HG03139 (cell line): ENCODE measurements around the gene PRTN3.

Experiments
- ATAC-seq: cut with Tn5 transposase; IDR thresholded peaks from one replicate; pipeline ENCODE4 v1.9.1; 2021; ENCODE audit not compliant: unreplicated experiment

Gene PRTN3, protein sequence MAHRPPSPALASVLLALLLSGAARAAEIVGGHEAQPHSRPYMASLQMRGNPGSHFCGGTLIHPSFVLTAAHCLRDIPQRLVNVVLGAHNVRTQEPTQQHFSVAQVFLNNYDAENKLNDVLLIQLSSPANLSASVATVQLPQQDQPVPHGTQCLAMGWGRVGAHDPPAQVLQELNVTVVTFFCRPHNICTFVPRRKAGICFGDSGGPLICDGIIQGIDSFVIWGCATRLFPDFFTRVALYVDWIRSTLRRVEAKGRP

DNA sequence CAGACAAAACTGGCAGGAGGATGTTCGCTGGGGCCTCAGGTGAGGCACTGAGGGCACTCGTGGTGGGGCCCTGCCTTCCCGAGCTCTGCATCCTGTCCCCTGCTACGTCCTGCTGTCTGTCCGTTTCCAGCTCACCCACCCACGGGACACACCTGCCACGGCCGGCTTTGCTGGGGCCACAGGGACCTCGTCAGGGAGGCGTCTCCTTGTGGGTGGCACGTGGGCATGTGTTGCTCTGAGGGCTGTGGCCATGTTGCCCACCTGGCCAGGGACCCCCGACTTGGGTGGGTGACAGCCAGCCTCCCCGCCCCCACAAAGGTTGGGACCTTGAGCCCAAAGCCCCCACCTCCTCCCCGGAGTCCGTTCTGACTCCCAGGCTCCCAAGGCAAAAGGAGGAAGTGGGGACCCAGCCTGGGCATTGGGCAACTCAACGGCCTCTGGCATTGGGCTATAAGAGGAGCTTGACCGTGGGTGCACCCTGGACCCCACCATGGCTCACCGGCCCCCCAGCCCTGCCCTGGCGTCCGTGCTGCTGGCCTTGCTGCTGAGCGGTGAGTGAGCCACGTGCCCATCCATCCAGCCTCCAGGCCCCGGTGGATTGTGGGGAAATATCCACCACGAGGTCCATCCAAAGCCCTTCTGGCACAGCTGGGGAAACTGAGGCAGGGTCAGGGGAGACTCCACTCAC lies at the start of gene PRTN3:
Gene PRTN3, plus strand, starts transcription at position 481 of the 688 bp plus-strand sequence. Its CDS starts 10 bp downstream, at position 491.
- ATAC-seq = no peak

DNA sequence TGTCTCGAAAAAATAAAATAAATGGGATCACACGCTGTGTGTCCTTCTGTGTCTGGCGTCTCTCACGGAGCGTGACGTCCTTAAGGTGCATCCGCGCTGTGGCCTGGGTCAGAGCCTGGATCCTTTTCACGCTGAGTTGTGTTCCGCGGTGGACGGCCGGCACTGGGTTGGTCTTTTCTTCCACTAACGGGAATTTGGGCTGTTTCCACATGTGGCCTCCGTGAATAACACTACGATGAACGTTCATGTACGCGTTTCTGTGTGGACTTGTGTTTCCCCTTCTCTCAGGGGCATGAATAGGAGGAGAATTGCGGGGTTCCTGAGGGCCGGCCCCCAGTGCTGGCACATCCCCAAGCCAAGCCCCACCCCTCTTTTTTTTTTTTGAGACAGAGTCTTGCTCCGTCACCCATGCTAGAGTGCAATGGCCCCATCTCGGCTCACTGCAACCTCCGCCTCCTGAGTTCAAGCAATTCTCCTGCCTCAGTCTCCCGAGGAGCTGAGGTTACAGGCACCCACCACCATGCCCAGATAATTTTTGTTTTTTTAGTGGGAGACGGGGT lies 49.7 kb upstream of the PRTN3 start:
- ATAC-seq = no peak

DNA sequence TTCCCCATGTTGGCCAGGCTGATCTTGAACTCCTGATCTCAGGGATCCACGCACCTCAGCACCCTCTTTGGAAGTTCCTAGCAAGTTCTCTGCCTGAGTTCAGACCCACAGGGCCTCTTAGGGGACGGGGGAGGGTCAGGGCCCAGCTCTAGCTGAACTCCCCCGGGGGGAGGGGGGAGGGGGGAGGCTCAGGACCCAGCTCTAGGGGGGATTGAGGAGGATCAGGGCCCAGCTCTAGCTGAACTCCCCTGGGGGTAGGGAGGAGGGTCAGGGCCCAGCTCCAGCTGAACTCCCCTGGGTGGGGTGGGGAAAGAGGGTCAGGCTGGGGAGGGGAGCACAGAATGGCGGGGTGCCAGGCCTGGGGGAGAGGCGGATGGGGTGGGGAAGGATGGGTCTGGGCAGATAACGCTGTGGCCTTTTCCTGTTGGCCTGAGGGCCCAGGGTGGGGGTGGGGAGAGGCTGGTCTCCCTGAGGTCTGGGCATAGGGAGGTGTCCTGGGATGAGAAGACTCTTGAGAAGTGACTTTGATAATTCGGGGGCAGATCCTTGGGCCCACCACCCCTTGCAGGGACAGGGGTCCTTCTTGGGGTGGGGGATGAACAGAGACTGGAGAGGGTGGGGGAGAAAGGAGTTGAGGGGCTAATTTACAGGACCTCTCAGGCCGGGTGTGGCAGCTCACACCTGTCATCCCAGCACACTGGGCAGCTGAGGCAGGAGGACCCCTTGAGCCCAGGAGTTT lies 49.1 kb upstream of the PRTN3 start:
- ATAC-seq = no peak

DNA sequence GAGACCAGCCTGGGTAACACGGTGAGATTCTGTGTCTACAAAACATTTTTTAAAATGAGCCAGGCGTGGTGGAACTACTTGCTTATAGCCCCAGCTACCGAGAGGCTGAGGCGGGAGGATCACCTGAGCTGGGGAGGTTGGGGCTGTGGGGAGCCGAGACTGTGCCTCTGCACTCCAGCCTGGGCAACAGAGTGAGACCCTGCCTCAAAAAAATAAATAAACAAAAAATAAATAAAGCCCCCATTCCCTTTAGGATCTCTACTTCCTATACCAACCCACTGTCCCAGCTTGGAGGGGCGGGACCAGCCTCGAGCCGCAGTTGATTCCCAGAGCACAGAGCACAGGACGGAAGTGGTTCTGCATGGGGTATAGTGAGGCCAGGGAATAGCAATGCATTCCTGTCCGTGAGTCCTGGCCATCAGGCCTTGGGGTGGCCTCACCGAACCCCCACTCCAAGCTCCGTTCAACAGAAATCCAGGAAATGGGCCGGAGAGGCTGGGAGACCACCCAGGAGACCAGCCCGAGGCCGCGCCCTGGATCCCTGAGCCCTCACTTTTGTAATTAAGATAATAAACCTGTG lies 48.4 kb upstream of the PRTN3 start:
- no peak for ATAC-seq

DNA sequence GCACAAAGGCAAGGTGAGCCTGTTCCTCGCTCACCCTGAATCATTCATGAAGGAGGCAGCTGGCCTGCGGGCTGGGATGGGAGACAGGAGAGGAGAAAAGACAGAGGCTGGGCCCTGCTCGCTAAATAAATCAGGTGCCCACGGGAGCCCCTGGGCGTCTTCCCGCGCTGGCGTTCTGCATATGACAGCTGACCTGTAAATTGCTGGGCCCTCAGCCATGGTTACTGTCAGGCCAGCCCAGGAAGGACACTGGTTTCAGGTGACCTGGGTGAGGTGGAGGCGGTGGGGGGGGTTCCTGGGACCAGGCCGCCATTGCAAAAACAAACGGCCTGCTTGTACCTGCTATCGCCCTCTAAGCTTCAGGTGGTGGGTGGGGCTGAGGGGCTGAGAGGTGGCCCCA lies 47.0 kb upstream of the PRTN3 start:
- no peak for ATAC-seq

DNA sequence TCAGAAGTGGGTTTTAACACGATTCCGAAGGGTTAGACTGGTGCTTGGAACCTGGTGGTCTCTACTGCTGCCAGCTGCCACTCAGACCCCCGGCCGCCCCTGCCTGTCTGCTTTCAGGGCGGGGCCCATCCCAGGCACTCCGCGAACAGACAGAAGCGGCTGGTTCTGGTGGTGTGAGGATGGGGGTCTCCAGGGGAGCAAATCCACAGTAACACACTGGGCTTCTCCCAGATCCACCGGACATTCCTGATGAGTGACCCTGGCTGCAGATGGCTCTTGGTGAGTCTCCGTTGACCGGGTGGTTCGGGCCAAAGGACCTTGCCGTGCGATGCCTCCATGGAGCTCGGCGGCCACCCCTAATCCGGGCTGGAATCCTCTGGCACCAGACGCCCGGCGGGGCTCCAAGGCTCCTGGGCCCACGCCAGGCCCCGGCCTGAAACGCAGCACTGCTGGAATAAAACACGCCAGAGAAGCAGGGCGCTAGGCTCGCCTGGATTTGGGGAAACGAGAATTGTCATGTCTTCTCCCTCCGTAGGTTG lies 45.7 kb upstream of the PRTN3 start:
- no peak for ATAC-seq

DNA sequence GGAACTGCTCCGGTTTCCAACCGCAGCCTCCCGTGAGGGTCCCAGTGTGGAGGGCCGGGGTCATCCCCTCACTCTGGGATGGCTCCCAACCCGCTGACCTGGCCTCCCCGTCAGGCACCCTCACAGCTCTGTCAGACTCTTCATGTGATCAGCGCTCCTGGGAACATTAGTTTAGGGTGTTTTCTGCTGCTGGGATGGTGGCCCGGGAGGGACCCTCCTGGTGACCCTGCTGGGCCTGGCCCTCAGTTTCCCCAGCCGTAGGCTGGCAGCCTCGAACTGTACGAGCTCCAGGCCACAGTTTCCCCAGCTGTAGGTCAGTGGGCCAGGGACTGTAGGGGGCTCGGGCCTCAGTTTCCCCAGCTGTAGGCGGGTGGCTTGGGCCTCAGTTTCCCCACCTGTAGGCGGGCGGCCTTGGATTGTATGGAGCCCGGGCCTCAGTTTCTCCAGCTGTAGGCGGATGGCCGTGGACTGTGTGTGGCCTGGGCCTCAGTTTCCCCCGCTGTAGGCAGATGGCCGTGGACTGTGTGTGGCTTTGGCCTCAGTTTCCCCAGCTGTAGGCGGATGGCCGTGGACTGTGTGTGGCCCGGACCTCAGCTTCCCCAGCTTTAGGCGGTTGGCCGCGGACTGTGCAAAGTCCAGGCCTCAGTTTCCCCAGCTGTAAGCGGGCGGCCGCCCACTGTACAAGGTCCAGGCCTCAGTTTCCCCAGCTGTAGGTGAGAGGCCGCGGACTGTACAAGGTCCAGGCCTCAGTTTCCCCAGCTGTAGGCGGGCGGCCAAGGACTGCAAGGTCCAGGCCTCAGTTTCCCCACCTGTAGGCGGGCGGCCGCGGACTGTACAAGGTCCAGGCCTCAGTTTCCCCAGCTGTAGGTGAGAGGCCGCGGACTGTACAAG lies 44.9 kb upstream of the PRTN3 start:
- no peak for ATAC-seq

DNA sequence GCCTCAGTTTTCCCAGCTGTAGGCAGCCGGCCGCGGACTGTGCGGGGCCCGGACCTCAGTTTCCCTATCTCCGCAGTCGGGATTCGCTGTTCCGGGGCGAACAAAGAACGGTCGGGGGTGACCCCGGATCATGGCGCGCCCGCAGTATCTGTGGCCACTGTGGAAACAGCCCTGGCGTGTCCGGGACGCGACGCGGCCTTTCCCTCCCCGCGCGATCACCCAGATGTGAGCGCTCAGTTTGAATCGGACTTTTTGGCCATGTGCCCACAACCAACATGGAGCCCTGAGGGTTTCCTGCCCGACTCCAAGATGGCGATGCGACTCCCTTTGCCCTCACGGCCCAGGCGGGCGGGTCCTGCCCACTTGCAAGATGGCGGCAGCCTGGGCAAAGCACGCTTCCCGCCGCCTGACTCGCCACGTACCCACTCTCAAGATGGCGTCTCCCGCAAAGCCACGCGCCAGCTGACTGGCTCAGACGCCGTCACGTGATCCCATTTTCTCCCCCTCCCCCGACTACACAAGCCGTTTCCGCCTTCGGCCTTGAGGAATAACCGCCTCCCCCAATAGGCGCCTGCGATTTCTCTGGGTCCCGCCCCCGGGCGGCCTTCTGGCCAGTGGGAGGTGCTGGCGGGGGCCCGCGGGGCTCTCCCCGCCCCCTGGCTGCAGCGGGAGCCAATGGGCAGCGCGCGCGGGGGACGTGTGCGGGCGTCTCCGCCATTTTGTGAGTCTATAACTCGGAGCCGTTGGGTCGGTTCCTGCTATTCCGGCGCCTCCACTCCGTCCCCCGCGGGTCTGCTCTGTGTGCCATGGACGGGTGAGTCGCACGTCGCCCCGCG lies 43.9 kb upstream of the PRTN3 start, which contains the start of gene PTBP1:
Gene PTBP1, plus strand, starts transcription at position 761 of the 836 bp plus-strand sequence. Its CDS starts 46 bp downstream, at position 807.
- peak; percentile 70 for ATAC-seq

DNA sequence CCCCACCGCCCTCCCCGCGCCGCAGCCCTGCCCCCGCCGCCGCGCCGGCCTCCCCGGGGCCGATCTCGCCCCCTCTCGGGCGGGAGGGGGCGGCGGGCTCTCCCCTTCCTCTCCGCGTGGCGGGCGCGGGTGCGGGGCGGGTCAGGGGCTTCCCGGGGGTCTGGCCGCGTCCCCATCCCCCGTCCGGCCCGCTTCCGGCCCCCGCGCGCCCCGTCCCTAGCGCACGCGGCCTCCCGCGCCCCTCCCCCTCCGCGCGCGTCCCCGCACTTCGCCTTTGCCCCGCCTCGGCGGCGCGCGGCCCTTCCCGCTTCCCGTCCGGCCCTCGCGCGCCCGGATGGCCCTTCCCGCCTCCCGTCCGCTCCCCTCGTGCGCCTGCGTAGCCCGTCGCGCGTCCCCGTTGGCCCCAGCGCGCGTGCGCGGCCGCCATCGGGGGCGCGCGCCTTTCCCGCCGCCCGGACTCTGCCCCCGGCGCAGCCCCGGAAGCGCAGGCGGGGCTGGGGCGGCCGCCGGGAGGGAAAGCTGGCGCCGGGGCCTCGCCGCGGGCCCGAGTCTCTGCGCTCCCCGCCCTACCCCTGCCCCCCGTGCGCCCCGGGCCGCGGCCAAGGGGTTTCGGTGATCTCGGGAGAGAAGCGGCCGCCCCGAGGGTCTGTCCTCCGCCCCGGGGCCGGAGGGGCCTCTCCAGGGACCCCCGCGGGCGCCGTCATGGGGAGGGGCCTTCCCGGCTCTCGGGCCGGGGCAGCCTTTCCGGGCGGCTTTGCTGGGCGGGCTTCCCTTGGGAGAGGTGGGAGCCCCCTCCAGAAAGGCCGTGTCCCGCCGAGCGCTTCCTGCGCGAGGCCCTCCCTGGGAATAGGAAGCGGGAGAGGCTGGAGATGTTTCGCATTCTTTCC lies 43.0 kb upstream of the PRTN3 start:
- peak; percentile 36 for ATAC-seq

DNA sequence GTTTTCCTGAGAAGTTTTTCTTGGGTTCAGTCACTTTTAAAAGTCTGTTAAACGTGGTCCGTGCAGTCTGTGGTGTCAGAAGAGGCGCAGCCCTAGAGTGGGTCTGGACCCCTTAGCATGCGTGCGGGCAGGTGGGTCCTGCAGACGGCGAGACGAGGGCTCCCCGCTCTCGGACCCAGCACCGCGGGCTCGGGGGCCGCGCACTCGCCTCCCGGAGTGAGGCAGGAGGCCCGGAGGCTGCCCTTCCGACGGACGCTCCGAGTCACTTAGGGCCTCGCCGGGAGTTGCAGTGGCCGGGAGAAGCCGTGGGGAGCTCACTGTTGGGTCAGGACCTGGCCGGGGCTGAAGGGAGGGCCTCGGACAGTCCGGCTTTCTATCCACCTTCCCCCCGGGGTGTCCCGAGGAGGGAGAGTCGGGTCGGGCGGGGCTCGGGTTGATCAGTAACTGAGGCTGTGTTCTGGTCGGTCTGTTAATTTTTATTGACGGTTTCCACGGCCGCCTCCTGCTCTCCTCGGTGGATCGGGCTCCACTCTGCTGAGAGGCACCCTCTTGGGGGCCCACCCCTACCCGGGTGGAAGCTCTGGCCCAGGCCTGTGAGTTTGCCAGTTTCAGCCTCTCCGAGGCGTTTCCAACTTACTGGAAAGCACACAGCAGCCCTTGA lies 42.3 kb upstream of the PRTN3 start:
- no peak for ATAC-seq

DNA sequence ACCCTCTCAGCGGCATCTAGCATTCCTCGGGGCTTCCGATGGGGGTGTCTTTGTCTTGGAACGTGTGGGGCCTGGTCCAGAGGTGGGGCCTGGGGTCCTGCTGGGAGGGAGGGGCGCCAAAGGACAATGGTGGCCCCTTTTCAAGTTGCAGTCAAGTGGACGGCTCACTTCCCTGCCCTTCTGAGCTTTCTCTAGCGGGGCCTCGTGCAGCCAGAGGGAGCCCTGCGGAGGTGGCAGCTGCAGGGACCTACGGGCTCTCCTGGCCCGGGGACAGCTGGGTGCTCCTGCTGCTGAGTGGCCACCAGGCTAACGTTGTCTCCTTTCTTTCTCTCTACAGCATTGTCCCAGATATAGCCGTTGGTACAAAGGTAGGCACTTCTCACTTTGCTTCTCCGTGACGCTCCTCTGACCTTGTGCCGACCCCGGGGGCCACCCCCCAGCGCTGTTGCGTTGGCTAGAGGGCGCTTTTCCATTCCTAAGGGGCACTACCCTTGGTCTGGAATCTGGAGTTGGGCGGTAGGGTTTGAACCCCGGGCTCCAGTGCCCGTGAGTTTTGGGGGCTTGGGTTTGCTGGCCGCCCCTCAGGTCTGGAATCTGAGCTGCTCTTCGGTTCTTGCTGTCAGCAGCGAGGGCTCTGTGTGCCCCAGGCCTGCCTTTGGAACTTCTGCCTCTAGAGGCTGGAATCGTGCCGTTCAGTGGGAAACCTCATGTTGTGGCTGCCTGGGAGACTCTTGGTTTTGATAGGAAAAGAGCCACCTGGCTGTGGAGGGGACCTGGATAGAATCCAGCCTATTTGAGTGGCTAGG lies 41.5 kb upstream of the PRTN3 start:
- no peak for ATAC-seq

DNA sequence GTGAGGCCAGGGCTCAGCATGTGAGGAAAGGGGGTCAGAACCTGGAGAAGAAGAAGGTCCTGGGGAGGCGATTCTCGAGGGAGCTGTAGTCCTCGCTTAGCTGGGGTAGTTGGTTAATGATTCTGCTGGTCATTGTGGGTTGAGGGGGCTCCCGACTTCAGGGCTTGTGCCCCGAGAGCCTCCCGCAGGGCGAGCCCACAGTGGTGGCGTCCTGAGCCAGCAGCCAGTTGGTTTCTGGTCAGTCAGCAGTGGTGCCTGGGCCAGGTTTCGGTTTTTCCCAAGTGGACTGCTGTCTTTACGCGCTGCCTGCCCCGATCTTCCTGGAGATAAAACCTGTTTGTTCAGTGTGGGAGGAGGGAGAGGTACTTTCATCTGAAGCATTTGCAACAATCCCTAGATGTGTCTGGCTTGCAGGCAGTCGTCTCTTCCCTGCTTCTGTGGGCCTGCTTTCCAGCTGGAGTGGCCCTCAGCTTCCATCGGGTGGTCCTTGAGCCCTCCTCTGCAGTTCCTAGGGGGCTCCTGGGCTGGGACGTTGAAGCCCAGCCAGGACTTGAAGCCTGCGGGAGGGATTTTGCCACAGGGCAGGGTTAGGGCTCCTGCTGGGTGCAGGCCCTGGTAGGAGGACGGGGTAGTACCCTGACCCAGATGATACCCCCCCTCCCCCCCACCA lies 40.3 kb upstream of the PRTN3 start:
- ATAC-seq = no peak

DNA sequence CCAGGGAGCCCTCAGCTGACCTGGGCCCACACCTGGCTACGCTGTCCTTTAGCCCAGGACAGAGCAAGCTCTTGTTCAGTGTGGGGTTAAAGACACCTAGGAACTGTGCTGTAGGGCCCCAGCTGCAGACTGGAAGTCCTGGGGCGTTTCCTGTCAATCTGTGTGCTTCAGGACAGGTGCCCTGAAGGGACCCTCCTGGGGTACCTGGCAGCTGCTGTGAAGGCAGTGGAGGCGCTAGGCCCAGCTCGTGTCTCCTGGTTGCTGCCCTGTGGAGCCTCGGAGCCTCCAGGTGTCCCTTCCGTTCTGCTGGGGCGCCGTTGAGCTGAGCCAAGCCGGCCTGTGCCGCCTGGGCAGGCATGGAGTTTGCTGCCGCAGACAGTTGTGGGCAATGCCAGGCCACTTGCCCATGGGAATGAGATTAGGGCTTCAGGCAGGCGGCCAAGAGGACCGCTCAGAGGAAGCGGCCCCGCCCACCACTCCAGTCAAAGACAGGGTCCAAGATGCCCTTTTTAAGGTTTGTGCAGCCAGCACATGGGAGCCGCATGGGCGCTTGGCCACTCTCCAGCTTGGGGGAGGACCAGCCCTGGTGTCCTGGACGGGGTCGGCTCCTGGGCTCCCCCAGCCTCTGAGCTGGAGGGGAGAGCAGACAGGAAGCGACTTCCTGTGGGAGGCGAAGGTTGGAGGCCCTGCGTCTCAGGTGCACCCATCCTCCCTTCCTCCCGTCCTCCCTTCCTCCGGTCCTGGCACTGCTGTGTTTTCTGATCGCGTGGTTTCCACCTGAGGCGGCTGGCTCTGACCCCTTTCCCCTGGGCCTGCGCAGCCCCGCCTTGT lies 39.6 kb upstream of the PRTN3 start:
- no peak for ATAC-seq

DNA sequence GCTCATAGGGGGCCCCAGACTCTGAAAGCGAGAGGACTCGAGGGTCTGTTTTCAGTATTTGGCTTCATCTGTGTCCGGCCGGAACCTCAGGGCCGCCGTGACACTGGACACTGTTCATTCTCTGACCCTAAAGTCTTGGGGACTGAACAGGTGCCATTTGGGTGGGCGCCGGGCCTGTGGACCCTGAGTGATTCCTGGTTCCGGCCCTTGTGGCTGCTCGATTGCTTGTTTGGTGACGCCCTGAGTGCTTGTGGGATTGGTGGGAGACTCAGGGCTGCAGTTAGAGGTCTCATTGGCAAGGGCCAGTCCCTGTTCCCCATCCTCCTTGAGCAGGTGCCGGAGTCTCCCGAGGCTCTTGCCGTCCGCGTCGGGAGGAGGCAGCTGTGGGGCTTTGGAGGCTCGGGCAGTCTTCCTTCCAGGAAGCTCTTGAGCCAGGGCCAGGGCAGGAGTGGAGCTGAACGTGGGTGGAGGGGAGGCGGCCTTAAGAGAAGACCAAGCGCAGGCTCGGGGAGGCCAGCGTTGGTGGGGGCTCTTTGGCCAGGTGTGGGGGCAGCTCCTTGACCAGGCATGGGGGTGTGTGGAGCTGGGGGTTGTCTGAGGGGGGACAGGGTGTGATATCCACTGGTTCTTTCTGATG lies 38.8 kb upstream of the PRTN3 start:
- ATAC-seq = no peak
